Renal cortex interstitium (tissue), 15 donors: ENCODE results near the gene ETS2. TPM values are rescaled to one million over a fixed set of nuclear protein-coding genes. Genes with fewer than 3 reads are reported as not detected.
A peak's percentile ranks its signal among the peaks of the same experiment; 100 is the strongest.

Experiments
- DNase-seq, 11 donors: peaks; one replicate each; pipeline ENCODE4 v3.0.0-alpha.2; 2013; ENCODE audit warnings: low read depth in 9 of 11, low spot score in 4 of 11; ENCODE audit errors: extremely low read depth in 1 of 11
- long read RNA-seq, 16 experiments: transcript quantifications; one replicate each; lab custom pipeline, GENCODE V29; 2026
- polyA plus RNA-seq, 3 donors: library from polyadenylated mRNA; unstranded; fragments of 120-200 nt; gene quantifications; one replicate each; pipeline ENCODE4 v1.2.1, GENCODE V29; 2013; ENCODE audit not compliant: insufficient read length in 3 of 3

Gene ETS2
- 10 to 100 TPM; 47.6 to 50.8 (median 47.6) TPM for polyA plus RNA-seq
- long read RNA-seq, donor 1, partial matches to known transcripts, result 0 of 3 reads
- long read RNA-seq, donor 1, other reads (novel, unspliced or antisense), result 0 of 3 reads
- long read RNA-seq, donor 2, partial matches to known transcripts, result 21 of 24 reads
- long read RNA-seq, donor 2, other reads (novel, unspliced or antisense), result 0 of 24 reads
- long read RNA-seq, donor 3, transcript ETS2-202 (10 exons, 3,766 nt), result major isoform, 15 of 20 reads
- long read RNA-seq, donor 3, partial matches to known transcripts, result 5 of 20 reads
- long read RNA-seq, donor 3, other reads (novel, unspliced or antisense), result 0 of 20 reads
- long read RNA-seq, donor 4, transcript ETS2-202 (10 exons, 3,766 nt), result major isoform, 9 of 9 reads
- long read RNA-seq, donor 4, partial matches to known transcripts, result 0 of 9 reads
- long read RNA-seq, donor 4, other reads (novel, unspliced or antisense), result 0 of 9 reads
- long read RNA-seq, donor 5, transcript ETS2-202 (10 exons, 3,766 nt), result major isoform, 14 of 47 reads
- long read RNA-seq, donor 5, partial matches to known transcripts, result 33 of 47 reads
- long read RNA-seq, donor 5, other reads (novel, unspliced or antisense), result 0 of 47 reads
- long read RNA-seq, donor 6, transcript ETS2-202 (10 exons, 3,766 nt), result major isoform, 6 of 13 reads
- long read RNA-seq, donor 6, partial matches to known transcripts, result 7 of 13 reads
- long read RNA-seq, donor 6, other reads (novel, unspliced or antisense), result 0 of 13 reads
- long read RNA-seq, donor 7, partial matches to known transcripts, result 16 of 18 reads
- long read RNA-seq, donor 7, other reads (novel, unspliced or antisense), result 0 of 18 reads
- long read RNA-seq, donor 8, transcript ETS2-202 (10 exons, 3,766 nt), result major isoform, 11 of 25 reads
- long read RNA-seq, donor 8, partial matches to known transcripts, result 14 of 25 reads
- long read RNA-seq, donor 8, other reads (novel, unspliced or antisense), result 0 of 25 reads
- long read RNA-seq, donor 9, transcript ETS2-202 (10 exons, 3,766 nt), result major isoform, 13 of 13 reads
- long read RNA-seq, donor 9, partial matches to known transcripts, result 0 of 13 reads
- long read RNA-seq, donor 9, other reads (novel, unspliced or antisense), result 0 of 13 reads
- long read RNA-seq, donor 10, transcript ETS2-202 (10 exons, 3,766 nt), result major isoform, 6 of 6 reads
- long read RNA-seq, donor 10, partial matches to known transcripts, result 0 of 6 reads
- long read RNA-seq, donor 10, other reads (novel, unspliced or antisense), result 0 of 6 reads
- long read RNA-seq, donor 11, transcript ETS2-202 (10 exons, 3,766 nt), result major isoform, 7 of 22 reads
- long read RNA-seq, donor 11, partial matches to known transcripts, result 15 of 22 reads
- long read RNA-seq, donor 11, other reads (novel, unspliced or antisense), result 0 of 22 reads
- long read RNA-seq, donor 12, transcript ETS2-202 (10 exons, 3,766 nt), result major isoform, 5 of 5 reads
- long read RNA-seq, donor 12, partial matches to known transcripts, result 0 of 5 reads
- long read RNA-seq, donor 12, other reads (novel, unspliced or antisense), result 0 of 5 reads
- long read RNA-seq, donor 13, transcript ETS2-202 (10 exons, 3,766 nt), result major isoform, 12 of 49 reads
- long read RNA-seq, donor 13, partial matches to known transcripts, result 36 of 49 reads
- long read RNA-seq, donor 13, other reads (novel, unspliced or antisense), result 0 of 49 reads
- long read RNA-seq, donor 14, transcript ETS2-202 (10 exons, 3,766 nt), result major isoform, 14 of 19 reads
- long read RNA-seq, donor 14, partial matches to known transcripts, result 5 of 19 reads
- long read RNA-seq, donor 14, other reads (novel, unspliced or antisense), result 0 of 19 reads
- long read RNA-seq, donor 15, transcript ETS2-202 (10 exons, 3,766 nt), result major isoform, 5 of 5 reads
- long read RNA-seq, donor 15, partial matches to known transcripts, result 0 of 5 reads
- long read RNA-seq, donor 15, other reads (novel, unspliced or antisense), result 0 of 5 reads
- long read RNA-seq, donor 16, transcript ETS2-202 (10 exons, 3,766 nt), result major isoform, 27 of 38 reads
- long read RNA-seq, donor 16, partial matches to known transcripts, result 11 of 38 reads
- long read RNA-seq, donor 16, other reads (novel, unspliced or antisense), result 0 of 38 reads

DNA sequence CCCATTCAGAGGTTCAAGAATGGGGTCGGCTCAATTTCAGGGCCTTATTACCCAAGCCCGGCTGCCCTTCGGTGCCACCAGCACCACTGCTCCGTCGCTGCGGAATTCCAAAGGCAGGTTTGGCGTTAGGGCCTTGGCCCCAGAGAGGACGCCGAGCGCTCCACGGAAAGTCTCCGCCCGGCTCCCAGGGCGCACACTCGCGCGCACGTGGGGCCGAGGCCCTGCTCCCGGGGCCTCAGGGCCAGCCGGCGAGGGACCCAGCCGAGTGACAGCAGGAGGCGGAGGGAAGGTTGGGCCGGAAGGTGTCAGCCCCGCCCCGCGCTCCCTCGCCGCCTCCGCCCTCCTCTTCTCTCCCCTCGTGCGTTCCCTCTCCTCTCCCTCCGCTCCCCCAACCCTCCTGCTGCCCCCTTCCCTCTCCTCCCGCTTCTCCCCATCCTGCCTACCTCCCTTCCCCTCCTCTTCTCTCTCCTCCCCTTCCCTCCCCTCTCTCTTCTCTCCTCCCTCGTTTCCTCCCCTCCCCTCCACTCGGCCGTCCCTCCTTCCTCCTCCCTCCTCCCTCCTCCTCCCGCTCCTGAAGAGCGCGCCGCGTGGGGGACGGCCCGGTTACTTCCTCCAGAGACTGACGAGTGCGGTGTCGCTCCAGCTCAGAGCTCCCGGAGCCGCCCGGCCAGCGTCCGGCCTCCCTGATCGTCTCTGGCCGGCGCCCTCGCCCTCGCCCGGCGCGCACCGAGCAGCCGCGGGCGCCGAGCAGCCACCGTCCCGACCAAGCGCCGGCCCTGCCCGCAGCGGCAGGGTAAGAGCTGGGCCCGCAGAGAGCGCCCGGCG lies at the start of gene ETS2:
Gene ETS2 (plus strand): TSS at position 602 of the 825 bp plus-strand sequence. CDS start 4,106 bp downstream, outside the sequence.
- peak; percentile 77 to 90 (median 83) for DNase-seq

- DNase-seq, result no peak
Measured at GRCh38 chr21:38756746-38757145, 49.0 kb upstream of the ETS2 start.

DNA sequence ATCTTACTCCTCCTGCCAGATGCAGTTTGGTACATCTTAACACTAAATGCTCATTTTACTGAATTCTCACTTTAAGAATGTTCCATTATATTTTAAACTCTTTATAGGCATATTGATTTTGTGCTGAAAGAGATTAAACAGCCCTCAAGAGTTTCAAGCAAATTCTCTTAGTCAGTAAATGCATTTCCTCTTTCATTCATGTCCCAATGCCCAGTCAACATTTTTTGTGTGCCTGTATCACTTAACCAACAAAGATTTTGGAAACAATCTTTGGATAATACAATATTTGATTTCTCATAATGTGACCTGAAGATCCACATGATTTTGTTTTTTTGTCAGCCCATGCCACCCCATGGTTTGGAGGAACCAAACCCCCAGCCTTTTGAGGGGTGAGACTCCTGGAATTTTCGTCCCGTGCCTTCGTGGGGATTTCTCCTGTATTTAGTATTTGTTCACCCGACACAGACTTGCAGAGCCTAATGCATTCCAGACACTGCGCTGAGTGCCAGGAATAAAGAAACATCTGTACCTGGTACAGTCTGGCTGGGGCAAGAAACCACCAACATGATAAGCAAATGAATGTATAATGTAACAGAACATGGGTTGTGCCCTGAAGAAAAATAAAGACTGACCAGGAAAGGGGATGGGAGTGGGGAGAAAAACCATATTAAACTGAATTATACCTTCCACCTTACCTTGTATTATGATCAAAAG lies 47.1 kb upstream of the ETS2 start:
- no peak for DNase-seq

DNA sequence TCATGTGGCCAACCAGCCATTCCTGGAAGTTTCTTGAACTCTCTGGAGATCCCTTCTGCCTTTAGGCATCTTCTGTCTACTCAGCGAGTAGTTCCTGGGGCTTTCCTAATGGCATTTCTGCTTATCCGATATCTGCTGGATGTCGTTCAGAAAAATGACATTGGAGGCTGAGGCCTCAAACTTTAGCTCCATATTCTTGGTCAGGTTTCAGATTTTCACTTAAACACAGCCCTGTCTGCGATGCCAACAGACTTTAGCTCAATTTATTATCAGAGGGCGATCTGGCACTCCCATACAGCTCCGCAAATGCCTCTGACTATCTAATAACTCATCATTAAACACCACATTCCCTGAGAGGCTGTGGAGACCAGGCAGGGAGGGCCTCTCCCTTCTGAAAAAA lies 46.3 kb upstream of the ETS2 start:
- no peak for DNase-seq

DNA sequence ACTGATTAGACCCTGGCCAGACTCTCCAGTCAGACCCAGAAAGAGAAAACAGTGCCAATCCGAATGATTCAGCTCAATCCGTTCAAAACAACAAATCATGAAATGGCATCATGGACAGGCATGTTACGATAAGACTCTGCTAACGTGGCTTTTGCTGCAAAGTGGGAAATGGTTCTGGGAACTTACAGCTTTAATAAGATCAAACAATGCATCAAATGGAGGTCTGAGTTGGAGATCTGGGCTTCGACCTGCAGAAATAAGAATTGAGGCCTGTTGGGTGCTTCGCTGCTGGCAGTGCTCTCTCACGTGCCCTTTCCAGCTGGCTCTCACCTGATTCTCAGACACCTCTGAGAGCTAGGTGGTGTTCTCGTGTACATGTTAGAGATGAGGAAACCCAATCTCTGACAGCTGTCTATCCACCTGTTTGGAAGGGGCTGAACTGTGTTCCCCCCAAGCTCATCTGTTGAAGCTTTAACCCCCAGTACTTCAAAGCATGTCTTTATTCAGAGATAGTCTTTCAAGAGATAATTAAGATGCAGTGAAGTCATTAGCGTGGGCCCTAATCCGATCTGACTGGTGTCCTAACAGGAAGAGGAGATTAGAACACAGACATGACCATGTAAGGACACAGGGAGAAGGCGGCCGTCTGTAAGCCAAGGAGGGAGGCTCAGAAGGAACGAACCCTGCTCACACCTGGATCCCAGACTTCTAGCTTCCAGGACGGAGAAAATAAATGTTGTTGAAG lies 45.5 kb upstream of the ETS2 start:
- no peak for DNase-seq

- no peak for DNase-seq
Measured at GRCh38 chr21:38760762-38761155, 45.0 kb upstream of the ETS2 start.

DNA sequence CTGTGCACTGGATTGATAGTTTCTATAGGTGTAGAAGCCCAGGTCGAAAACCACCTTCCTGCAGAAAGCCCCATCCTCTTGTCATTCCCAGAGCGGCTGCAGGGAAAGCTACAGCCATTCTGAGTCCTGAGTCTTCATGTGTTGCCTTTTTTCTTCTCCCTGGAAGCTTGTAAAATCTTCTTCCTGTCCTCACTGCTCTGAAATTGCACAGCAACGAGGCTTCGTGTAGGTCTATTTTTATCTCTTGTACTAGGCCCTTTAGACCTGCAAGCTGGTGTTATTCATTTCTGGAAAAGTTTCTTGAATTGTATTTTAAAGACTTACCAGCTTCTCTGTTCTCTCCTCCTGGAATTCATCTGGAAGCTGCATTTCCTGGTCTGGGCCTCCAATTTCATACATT lies 44.2 kb upstream of the ETS2 start:
- no peak for DNase-seq

- DNase-seq, result no peak
Measured at GRCh38 chr21:38765056-38765455, 40.7 kb upstream of the ETS2 start.

GRCh38 chr21:38766987-38767722 lies 38.6 kb upstream of the ETS2 start:
- DNase-seq, result no peak

DNA sequence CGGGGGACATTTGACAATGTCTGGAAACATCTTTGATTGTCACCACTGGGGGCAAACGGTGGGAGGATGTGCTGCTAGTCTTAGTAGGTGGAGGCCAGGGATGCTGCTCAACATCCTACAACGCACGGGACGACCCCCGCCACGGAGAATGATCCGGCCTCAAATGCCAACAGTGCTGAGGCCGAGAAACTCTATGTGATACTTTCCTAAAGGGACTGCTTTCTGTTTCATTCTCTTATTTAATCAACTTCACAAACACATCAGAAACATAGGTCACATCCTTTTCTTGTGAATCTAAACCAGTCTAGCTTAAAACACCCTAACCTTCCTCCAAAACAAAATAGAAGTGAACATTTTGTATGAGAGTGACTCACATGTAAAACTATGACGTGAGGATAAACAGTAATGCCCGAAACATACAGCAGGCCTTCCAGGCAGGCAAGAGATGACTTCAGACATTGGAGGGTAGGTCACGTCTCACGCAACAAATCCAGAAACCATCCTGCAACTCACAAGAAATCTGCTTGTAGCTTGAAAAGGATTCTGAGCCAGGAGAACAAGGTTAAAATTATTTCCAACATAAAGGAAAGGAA lies 37.2 kb upstream of the ETS2 start:
- DNase-seq, result no peak

- DNase-seq, result no peak
Measured at GRCh38 chr21:38769191-38769780, 36.4 kb upstream of the ETS2 start.

DNA sequence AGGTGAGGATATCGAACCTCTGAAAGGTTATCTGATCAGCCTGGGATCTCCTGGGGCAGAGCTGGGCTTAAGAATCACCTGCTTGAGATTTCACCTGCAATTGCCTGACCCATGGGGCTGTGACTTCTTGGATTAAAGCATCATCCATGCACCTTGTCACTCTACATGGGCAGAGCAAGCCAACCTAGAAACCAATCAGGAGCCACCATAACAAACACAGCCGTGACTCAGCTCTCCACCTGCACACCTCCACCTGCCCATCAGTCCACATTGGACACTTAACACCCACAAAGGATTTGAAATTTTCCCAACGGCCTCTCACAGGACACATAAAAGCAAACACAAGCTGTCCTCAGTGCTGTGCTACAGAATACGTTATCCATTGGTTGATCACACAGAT lies 35.1 kb upstream of the ETS2 start:
- no peak for DNase-seq

DNA sequence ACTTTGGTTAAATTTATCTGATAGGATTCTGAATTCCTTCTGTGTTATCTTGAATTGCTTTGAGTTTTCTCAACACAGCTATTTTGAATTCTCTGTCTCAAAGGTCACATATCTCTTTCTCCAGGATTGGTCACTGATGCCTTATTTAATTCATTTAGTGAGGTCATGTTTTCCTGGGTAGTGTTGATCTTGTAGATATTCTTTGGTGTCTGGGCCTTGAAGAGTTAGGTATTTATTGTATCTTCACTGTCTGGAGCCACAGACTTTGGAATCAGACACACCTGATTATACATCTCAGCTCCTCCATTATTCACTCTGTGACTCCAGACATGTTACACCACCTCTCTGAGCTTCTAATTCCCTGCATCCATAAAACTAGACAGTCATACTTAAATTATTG lies 34.2 kb upstream of the ETS2 start:
- DNase-seq, result no peak

DNA sequence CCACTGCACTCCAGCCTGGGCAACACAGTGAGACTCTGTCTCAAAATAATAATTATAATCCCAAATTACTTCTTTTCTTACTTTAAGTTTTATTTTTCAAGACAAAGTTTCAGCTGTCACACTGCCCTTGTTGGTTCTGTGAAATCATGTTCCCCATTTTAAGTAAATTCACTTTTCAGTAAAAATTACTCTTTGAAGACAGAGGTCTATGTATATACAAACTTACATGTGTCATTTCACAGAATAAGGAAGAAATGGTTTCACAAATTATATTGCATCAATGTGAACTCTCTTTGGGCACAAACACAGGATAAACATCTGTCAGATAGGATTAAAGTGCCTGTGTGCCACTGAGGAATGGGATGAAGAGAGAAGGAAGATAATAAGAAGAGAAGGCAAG lies 33.1 kb upstream of the ETS2 start:
- no peak for DNase-seq
